Measurements from ENCODE around the gene CYP1A2. TPM values are rescaled to one million over a fixed set of nuclear protein-coding genes. Genes with fewer than 3 reads are reported as not detected.

Gene CYP1A2
- total RNA-seq, 1 donor, result not detected

DNA sequence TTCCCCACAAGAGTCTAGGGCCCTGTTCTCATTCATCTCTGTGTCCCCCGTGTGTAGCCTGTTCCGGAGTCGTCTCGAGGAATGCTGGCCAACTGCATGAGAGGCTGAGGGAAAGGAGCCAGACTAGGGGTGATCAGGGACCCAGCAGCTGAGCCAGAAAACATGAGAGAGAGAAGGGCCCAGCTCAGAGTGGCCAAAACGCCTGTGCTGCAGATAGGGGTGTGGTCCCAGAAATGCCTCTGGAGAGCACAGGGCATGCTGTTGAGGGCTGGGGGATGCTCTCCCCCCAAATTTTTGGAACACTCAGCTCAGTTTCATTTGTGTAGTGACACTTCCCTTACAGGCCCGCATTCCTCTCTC, 14.1 kb downstream of the CYP1A2 start:
- Histone ChIP-seq H4K20me1 (ENCODE audit: insufficient read depth, low read length) (no peaks in the 10 kb centered on the region), H3K4me1 (ENCODE audit: insufficient read depth, low read length) (no peaks in the 10 kb centered on the region), H3K79me2 (ENCODE audit: insufficient read depth, low read length) (no peaks in the 10 kb centered on the region), H2AFZ (ENCODE audit: low read length) (no peak overlapping the region), H3K36me3 (ENCODE audit: insufficient read depth, low read length) (no peaks in the 10 kb centered on the region), H3K27ac (ENCODE audit: low read depth, low read length) (no peak overlapping the region), H3K9me3 (ENCODE audit: low read depth, low read length) (no peaks in the 10 kb centered on the region), H3K27me3 (ENCODE audit: insufficient read depth, low read length) (peaks cover 8% of the 10 kb centered on the region), H3K4me2 (ENCODE audit: insufficient read depth, low read length) (no peak overlapping the region), H3K4me3 (ENCODE audit: insufficient read depth, low read length) (no peak overlapping the region)
- TF ChIP-seq, protein P1, sequence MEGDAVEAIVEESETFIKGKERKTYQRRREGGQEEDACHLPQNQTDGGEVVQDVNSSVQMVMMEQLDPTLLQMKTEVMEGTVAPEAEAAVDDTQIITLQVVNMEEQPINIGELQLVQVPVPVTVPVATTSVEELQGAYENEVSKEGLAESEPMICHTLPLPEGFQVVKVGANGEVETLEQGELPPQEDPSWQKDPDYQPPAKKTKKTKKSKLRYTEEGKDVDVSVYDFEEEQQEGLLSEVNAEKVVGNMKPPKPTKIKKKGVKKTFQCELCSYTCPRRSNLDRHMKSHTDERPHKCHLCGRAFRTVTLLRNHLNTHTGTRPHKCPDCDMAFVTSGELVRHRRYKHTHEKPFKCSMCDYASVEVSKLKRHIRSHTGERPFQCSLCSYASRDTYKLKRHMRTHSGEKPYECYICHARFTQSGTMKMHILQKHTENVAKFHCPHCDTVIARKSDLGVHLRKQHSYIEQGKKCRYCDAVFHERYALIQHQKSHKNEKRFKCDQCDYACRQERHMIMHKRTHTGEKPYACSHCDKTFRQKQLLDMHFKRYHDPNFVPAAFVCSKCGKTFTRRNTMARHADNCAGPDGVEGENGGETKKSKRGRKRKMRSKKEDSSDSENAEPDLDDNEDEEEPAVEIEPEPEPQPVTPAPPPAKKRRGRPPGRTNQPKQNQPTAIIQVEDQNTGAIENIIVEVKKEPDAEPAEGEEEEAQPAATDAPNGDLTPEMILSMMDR (IDR thresholded peaks at IDR 0.05; ENCODE audit: extremely low read depth, low read depth, low read length), result no peak
- DNase-seq (ENCODE audit: insufficient read length, low spot score, missing footprints), result peak; percentile 22

DNA sequence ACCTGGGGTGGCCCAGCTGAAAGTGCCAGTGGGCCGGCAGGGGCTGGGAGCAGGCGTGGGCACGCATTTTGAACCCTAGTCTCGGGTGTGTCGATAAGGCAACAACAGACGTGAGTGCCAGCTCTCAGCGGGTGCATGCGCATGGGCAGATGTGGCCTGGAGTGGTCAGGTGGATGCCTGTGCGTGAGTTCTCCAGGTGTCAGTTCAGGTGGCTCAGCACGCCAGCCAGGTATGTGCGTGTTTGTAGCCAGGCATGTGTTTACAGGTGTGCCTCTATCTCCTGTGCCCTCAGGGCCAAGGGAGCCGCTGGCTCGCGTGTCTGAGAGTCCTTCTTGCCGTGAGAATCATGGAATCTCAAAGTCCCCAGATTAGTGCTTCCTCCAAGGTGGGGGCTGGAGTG, 14.8 kb downstream of the CYP1A2 start:
- Histone ChIP-seq H3K36me3 (ENCODE audit: insufficient read depth, low read length) (no peaks in the 10 kb centered on the region), H3K4me2 (ENCODE audit: insufficient read depth, low read length) (no peak overlapping the region), H3K4me3 (ENCODE audit: insufficient read depth, low read length) (no peak overlapping the region), H3K9me3 (ENCODE audit: low read depth, low read length) (no peaks in the 10 kb centered on the region), H3K79me2 (ENCODE audit: insufficient read depth, low read length) (no peaks in the 10 kb centered on the region), H2AFZ (ENCODE audit: low read length) (no peak overlapping the region), H3K27me3 (ENCODE audit: insufficient read depth, low read length) (peaks cover 8% of the 10 kb centered on the region), H4K20me1 (ENCODE audit: insufficient read depth, low read length) (no peaks in the 10 kb centered on the region), H3K27ac (ENCODE audit: low read depth, low read length) (no peak overlapping the region), H3K4me1 (ENCODE audit: insufficient read depth, low read length) (no peaks in the 10 kb centered on the region)
- DNase-seq (ENCODE audit: insufficient read length, low spot score, missing footprints), result no peak
- TF ChIP-seq, protein P1 (IDR thresholded peaks at IDR 0.05; ENCODE audit: extremely low read depth, low read depth, low read length), result no peak

DNA sequence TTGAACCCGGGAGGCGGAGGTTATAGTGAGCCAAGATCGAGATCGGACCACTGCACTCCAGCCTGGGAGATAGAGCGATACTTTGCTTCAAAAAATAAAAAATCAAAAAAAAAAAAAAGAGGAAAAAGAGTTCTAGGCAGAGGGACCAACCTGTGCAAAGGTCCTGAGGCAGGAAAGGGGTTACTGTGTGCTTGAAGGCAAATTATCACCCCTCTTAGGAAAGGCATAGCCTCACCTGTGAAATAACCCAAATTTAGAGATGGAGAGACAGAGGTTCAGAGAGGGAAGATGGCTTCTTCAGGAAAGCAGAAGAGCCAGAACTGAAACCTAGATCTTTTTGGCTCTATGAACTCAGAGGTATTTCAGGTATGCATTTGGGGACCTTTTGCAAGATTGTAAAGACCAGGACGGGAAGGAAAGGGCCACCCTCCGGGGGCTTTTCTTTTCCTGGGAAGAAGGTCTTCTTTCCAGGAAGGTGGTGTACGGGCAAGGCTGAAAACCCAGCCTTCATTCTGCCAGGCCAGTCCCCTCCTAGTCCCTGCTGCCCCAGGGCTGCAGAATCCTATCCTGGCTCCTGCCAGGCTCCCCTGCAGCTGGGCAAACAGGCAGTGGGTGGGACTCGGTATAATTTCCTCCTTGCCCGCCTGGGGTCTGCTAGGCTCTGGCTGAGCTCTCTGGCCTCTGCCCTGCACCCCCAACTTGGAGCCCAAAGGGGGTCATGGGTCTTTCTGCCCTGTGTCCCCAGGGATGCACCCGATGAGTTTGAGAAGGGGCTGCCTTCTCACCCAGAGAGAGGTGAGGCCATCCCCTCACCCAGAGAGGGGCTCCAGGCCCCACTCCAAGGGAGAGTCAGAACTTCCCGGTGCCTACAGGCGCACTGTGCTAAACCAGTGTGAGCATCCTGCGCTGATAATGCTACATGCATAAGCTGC, 18.8 kb downstream of the CYP1A2 start:
- H3K36me3 ChIP-seq (ENCODE audit: insufficient read depth, low read length), result no peaks in the 10 kb centered on the region
- TF ChIP-seq, protein P1 (IDR thresholded peaks at IDR 0.05; ENCODE audit: extremely low read depth, low read depth, low read length), result no peak
- no peaks in the 10 kb centered on the region for H4K20me1 ChIP-seq (ENCODE audit: insufficient read depth, low read length)
- no peak overlapping the region for H3K4me2 ChIP-seq (ENCODE audit: insufficient read depth, low read length)
- no peak overlapping the region for H3K4me3 ChIP-seq (ENCODE audit: insufficient read depth, low read length)
- no peak overlapping the region for H2AFZ ChIP-seq (ENCODE audit: low read length)
- peaks cover 8% of the 10 kb centered on the region for H3K27me3 ChIP-seq (ENCODE audit: insufficient read depth, low read length)
- DNase-seq (ENCODE audit: insufficient read length, low spot score, missing footprints), result peak; percentile 34
- no peak overlapping the region for H3K27ac ChIP-seq (ENCODE audit: low read depth, low read length)
- no peaks in the 10 kb centered on the region for H3K4me1 ChIP-seq (ENCODE audit: insufficient read depth, low read length)
- no peaks in the 10 kb centered on the region for H3K9me3 ChIP-seq (ENCODE audit: low read depth, low read length)
- H3K79me2 ChIP-seq (ENCODE audit: insufficient read depth, low read length), result no peaks in the 10 kb centered on the region

DNA sequence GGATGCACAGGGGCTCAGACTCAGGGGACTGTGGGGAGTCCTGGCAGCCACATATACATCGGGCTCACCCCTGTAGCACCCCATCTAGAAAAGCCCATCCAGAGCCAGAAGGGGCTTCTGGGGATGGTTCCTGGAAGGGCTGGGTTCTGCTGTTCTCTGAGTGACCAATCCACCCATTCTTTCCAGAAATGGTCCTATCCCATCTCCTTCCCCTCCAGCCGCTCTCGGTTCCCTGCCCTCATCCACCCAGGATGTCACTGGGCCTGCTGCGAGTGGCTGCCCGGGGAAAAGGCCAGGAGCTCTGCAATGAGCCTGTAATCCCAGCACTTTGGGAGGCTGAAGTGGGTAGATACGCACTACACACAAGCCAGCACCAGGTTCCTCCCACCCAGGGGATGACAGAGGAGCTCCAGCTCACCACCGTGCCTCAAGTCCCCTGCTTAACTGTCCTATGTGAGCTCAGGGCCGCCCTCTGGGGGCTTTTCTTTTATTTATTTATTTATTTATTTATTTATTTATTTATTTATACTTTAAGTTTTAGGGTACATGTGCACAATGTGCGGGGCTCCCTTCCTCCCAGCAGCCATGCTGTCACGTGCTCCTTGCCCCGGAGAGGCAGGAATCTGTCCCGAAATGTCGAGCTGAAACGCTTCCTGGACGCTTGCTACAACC, 19.6 kb downstream of the CYP1A2 start:
- peak; percentile 60 for DNase-seq (ENCODE audit: insufficient read length, low spot score, missing footprints)
- Histone ChIP-seq H3K9me3 (ENCODE audit: low read depth, low read length) (no peaks in the 10 kb centered on the region), H3K27ac (ENCODE audit: low read depth, low read length) (no peak overlapping the region), H3K4me3 (ENCODE audit: insufficient read depth, low read length) (peak overlapping the region; percentile 60), H4K20me1 (ENCODE audit: insufficient read depth, low read length) (no peaks in the 10 kb centered on the region), H3K36me3 (ENCODE audit: insufficient read depth, low read length) (no peaks in the 10 kb centered on the region), H3K4me1 (ENCODE audit: insufficient read depth, low read length) (no peaks in the 10 kb centered on the region), H2AFZ (ENCODE audit: low read length) (peak overlapping the region; percentile 77), H3K4me2 (ENCODE audit: insufficient read depth, low read length) (peak overlapping the region; percentile 81), H3K27me3 (ENCODE audit: insufficient read depth, low read length) (peaks cover 8% of the 10 kb centered on the region), H3K79me2 (ENCODE audit: insufficient read depth, low read length) (no peaks in the 10 kb centered on the region)
- TF ChIP-seq, protein P1 (IDR thresholded peaks at IDR 0.05; ENCODE audit: extremely low read depth, low read depth, low read length), result no peak
